GM13977 (cell line): ENCODE data around the gene ANO4.
A peak's percentile ranks its signal among the peaks of the same experiment; 100 is the strongest.

Source experiments
- DNase-seq: peaks from one replicate; pipeline ENCODE4 v3.0.0; 2012; ENCODE audit warnings: low spot score
- in situ Hi-C: fragments of 300-500 bp; cut with MboI; formaldehyde crosslinking; loops from one replicate; pipeline ENCODE4 v1.12.0; 2022; ENCODE audit warnings: low sequenced_read_pairs, low pct_unique_long_range_greater_than_20kb, mixed read lengths, inconsistent platforms; ENCODE audit not compliant: unreplicated experiment
- TF ChIP-seq, protein P1 (sequence below): IDR thresholded peaks from 2 replicates; pipeline ENCODE4 v1.5.1; 2012; ENCODE audit warnings: mild to moderate bottlenecking, control low read depth; ENCODE audit not compliant: insufficient read depth; ENCODE audit errors: extremely low read depth, missing control alignments

ANO4 gene

GRCh38 chr12:100871195-100871734, 76.7 kb downstream of the ANO4 start:
- in situ Hi-C loops, result no loop called here
- TF ChIP-seq, protein P1, sequence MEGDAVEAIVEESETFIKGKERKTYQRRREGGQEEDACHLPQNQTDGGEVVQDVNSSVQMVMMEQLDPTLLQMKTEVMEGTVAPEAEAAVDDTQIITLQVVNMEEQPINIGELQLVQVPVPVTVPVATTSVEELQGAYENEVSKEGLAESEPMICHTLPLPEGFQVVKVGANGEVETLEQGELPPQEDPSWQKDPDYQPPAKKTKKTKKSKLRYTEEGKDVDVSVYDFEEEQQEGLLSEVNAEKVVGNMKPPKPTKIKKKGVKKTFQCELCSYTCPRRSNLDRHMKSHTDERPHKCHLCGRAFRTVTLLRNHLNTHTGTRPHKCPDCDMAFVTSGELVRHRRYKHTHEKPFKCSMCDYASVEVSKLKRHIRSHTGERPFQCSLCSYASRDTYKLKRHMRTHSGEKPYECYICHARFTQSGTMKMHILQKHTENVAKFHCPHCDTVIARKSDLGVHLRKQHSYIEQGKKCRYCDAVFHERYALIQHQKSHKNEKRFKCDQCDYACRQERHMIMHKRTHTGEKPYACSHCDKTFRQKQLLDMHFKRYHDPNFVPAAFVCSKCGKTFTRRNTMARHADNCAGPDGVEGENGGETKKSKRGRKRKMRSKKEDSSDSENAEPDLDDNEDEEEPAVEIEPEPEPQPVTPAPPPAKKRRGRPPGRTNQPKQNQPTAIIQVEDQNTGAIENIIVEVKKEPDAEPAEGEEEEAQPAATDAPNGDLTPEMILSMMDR, result no peak
- DNase-seq, result no peak

DNA sequence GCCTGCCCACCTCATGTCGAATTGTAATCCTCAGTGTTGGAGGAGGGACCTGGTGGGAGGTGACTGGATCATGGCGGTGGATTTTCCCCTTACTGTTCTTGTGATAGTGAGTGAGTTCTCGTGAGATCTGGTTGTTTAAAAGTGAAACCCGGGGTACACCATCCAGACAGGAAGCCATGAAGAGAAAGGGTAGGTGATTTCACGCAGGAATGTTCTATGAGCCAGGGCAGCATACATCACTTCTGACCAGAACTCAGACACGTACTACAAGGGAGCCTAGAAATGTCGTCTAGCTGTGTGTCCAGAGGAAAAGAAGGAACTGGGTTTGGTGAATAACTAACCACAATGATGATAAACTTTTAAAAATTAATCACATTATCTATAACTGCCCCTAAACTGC, 80.6 kb downstream of the ANO4 start:
- TF ChIP-seq, protein P1, result no peak

DNA sequence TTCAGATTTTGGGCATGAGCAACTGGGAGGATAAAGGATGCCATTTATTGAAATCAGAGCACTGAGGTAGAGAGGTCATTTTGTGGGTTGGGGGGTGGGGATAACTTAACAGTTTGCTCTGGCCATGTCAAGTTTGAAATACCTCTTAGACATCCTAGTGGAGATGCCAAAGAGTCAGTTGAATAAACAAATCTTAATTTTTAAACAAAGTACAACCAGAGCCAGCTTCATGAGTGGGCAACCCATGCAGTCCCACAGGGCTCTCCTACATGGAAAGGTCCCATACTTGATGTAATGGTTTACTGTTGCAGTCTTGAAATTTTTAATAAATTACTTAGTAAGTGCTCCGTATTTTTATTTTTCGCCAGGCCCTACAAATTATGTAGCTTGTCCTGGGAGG, 81.2 kb downstream of the ANO4 start:
- TF ChIP-seq, protein P1, result no peak
- in situ Hi-C loops, result no loop called here
- DNase-seq, result no peak

More for the DNA sequence above, 80.6 kb downstream of the ANO4 start:
- in situ Hi-C loops, result no loop called here
- no peak for DNase-seq

DNA sequence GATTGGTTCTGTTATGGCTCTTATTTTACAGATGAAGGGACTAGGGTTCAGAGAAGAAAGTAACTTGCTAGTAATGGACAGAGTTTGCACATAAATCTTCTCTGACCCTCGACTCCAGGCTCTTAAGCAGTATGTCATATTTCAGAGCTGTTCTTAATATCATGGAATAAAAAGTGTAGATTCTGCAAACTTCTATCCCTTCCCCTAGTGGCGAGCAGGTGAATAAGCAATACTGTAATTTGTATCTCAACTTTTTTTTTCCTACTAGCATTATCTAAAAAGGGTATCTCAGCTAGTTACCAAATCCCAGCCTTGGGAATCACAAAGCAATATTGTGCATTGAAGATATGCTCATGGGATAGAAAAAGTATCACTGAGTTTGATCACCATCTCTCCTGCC, 83.2 kb downstream of the ANO4 start:
- DNase-seq, result no peak
- in situ Hi-C loops, result no loop called here
- TF ChIP-seq, protein P1, result peak; percentile 9

GRCh38 chr12:100895192-100895591, 100.6 kb downstream of the ANO4 start:
- in situ Hi-C loops, result no loop called here
- no peak for DNase-seq
- TF ChIP-seq, protein P1, result no peak

GRCh38 chr12:100896192-100896591, 101.6 kb downstream of the ANO4 start:
- TF ChIP-seq, protein P1, result no peak
- in situ Hi-C loops, result no loop called here
- DNase-seq, result no peak

DNA sequence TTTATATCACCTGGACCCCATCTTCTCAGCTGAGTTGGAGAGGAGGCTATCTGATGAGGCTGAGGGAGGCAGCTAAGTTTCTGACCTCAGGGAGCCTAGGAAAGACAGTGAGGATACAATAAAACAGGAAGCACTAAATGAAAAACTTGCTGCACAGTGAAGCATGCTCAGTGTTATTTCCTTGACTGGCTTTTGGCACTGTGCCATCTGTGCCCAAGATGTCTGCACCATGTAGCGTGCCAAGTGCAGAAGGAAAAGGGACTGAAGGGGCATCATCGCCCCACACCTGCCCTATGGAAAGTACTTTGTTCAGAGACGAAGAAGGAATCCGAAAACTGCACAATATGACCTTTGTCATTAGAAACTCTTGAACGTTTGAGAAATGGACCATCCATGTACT, 102.7 kb downstream of the ANO4 start:
- TF ChIP-seq, protein P1, result no peak
- in situ Hi-C loops, result no loop called here
- DNase-seq, result no peak
